ENCODE results near the gene RAP1GDS1.
"Not testable (repeated sequence)": the region's sequence is repeated elsewhere in the genome, so short reads cannot be mapped to it uniquely, and the experiment has no call there.

The RAP1GDS1 gene

GRCh38 chr4:98275145-98275544 is 14.0 kb downstream of the RAP1GDS1 start:
- no peaks in the 10 kb centered on the region for H3K4me1 Mint-ChIP-seq
- peaks cover 43% of the 10 kb centered on the region for H3K9me3 Mint-ChIP-seq
- peaks cover 60% of the 10 kb centered on the region for H3K36me3 Mint-ChIP-seq (ENCODE audit: low read depth)
- TF ChIP-seq CTCF (IDR thresholded peaks at IDR 0.05; ENCODE audit: unreplicated experiment in 3 of 3): no peak
- no peak overlapping the region for H3K4me3 Mint-ChIP-seq
- H3K27me3 Mint-ChIP-seq (ENCODE audit: low read depth): no peaks in the 10 kb centered on the region
- H3K27ac Mint-ChIP-seq: peak overlapping the region in 1 of 3 experiments; percentile 8

GRCh38 chr4:98283219-98284189 is 22.3 kb downstream of the RAP1GDS1 start:
- peaks cover 20% of the 10 kb centered on the region for H3K36me3 Mint-ChIP-seq (ENCODE audit: low read depth)
- no peak overlapping the region for H3K4me3 Mint-ChIP-seq
- no peaks in the 10 kb centered on the region for H3K27me3 Mint-ChIP-seq (ENCODE audit: low read depth)
- no peak overlapping the region for H3K27ac Mint-ChIP-seq
- H3K9me3 Mint-ChIP-seq: peaks cover 22% of the 10 kb centered on the region
- no peak for TF ChIP-seq CTCF (IDR thresholded peaks at IDR 0.05; ENCODE audit: unreplicated experiment in 3 of 3)
- peaks cover 8% of the 10 kb centered on the region for H3K4me1 Mint-ChIP-seq

GRCh38 chr4:98284640-98285046 is 23.5 kb downstream of the RAP1GDS1 start:
- no peak overlapping the region for H3K27ac Mint-ChIP-seq
- H3K4me3 Mint-ChIP-seq: no peak overlapping the region
- H3K27me3 Mint-ChIP-seq (ENCODE audit: low read depth): no peaks in the 10 kb centered on the region
- H3K4me1 Mint-ChIP-seq: peaks cover 8% of the 10 kb centered on the region
- peaks cover 19% of the 10 kb centered on the region for H3K36me3 Mint-ChIP-seq (ENCODE audit: low read depth)
- TF ChIP-seq CTCF (IDR thresholded peaks at IDR 0.05; ENCODE audit: unreplicated experiment in 3 of 3): no peak
- H3K9me3 Mint-ChIP-seq: peaks cover 22% of the 10 kb centered on the region

GRCh38 chr4:98285676-98286075 is 24.5 kb downstream of the RAP1GDS1 start:
- H3K27ac Mint-ChIP-seq: no peak overlapping the region
- TF ChIP-seq CTCF (IDR thresholded peaks at IDR 0.05; ENCODE audit: unreplicated experiment in 3 of 3): no peak
- peaks cover 17% of the 10 kb centered on the region for H3K9me3 Mint-ChIP-seq
- H3K27me3 Mint-ChIP-seq (ENCODE audit: low read depth): no peaks in the 10 kb centered on the region
- peaks cover 17% of the 10 kb centered on the region for H3K36me3 Mint-ChIP-seq (ENCODE audit: low read depth)
- peaks cover 12% of the 10 kb centered on the region for H3K4me1 Mint-ChIP-seq
- H3K4me3 Mint-ChIP-seq: no peak overlapping the region

GRCh38 chr4:98287328-98287727 is 26.1 kb downstream of the RAP1GDS1 start:
- no peaks in the 10 kb centered on the region for H3K27me3 Mint-ChIP-seq (ENCODE audit: low read depth)
- H3K4me3 Mint-ChIP-seq: no peak overlapping the region
- H3K36me3 Mint-ChIP-seq (ENCODE audit: low read depth): peaks cover 5% of the 10 kb centered on the region
- peaks cover 5% of the 10 kb centered on the region for H3K9me3 Mint-ChIP-seq
- H3K27ac Mint-ChIP-seq: no peak overlapping the region
- no peak for TF ChIP-seq CTCF (IDR thresholded peaks at IDR 0.05; ENCODE audit: unreplicated experiment in 3 of 3)
- peaks cover 16% of the 10 kb centered on the region for H3K4me1 Mint-ChIP-seq

GRCh38 chr4:98288671-98289070 is 27.5 kb downstream of the RAP1GDS1 start:
- not testable (repeated sequence) for H3K27me3 Mint-ChIP-seq (ENCODE audit: low read depth); H3K27ac Mint-ChIP-seq; H3K36me3 Mint-ChIP-seq (ENCODE audit: low read depth); H3K9me3 Mint-ChIP-seq; H3K4me3 Mint-ChIP-seq
- H3K4me1 Mint-ChIP-seq: peaks cover 17% of the 10 kb centered on the region
